PC-3 (cell line): ENCODE data around the gene TYW1. TPM values are rescaled to one million over a fixed set of nuclear protein-coding genes. Genes with fewer than 3 reads are reported as not detected.
A peak's percentile ranks its signal among the peaks of the same experiment; 100 is the strongest.
"Not testable (repeated sequence)": the region's sequence is repeated elsewhere in the genome, so short reads cannot be mapped to it uniquely, and the experiment has no call there.

ENCODE experiments used
- ATAC-seq: fragments of 200-7000 bp; cut with Tn5 transposase; 2 replicates; pipeline ENCODE4 v1.9.1; 2020; ENCODE audit warnings: mild to moderate bottlenecking, moderate library complexity
- BruUV-seq: library from RNA; stranded (reverse); fragments of 400-500 nt; replicated peaks from 2 replicates; lab custom pipeline; 2021; lab: Mats Ljungman, UMichigan
- CTCF ChIA-PET: fragments of 300-600 bp; sonication (Branson Sonifier 250); formaldehyde crosslinking; loops from one replicate; lab custom pipeline; 2022; ENCODE audit warnings: antibody characterized with exemption; lab: Charles Lee
- POLR2A ChIA-PET: fragments of 300-600 bp; sonication (Branson Sonifier 250); formaldehyde crosslinking; loops from one replicate; lab custom pipeline; 2022; ENCODE audit warnings: antibody characterized with exemption; ENCODE audit not compliant: unreplicated experiment; lab: Charles Lee
- DNase-seq: peaks from one replicate; pipeline ENCODE4 v3.0.0-alpha.2; 2015
- H2AFZ ChIP-seq: fragments of 300-600 bp; sonication (generic); 2 replicates; pipeline ENCODE4 v1.6.0; 2016; ENCODE audit warnings: antibody characterized with exemption, low read length
- H3F3A ChIP-seq: fragments of 300-600 bp; sonication (generic); one replicate; pipeline ENCODE4 v1.6.0; 2017; ENCODE audit warnings: antibody characterized with exemption, low read length, control low read depth, mild to moderate bottlenecking; ENCODE audit not compliant: unreplicated experiment
- H3K27ac ChIP-seq: fragments of 300-600 bp; sonication (generic); 2 replicates; pipeline ENCODE4 v1.5.1; 2016; ENCODE audit warnings: mild to moderate bottlenecking, low read length
- H3K27me3 ChIP-seq: fragments of 300-600 bp; sonication (generic); 2 replicates; pipeline ENCODE4 v1.6.1; 2016; ENCODE audit warnings: low read length, mixed read lengths
- H3K36me3 ChIP-seq: fragments of 300-600 bp; sonication (generic); 2 replicates; pipeline ENCODE4 v1.6.1; 2016; ENCODE audit warnings: low read depth, mixed run types, low read length, mixed read lengths
- H3K4me1 ChIP-seq: fragments of 300-600 bp; sonication (generic); 2 replicates; pipeline ENCODE4 v1.5.1; 2016; ENCODE audit warnings: low read length; ENCODE audit not compliant: insufficient read depth
- H3K4me2 ChIP-seq: fragments of 300-600 bp; sonication (generic); 2 replicates; pipeline ENCODE4 v1.6.0; 2016; ENCODE audit warnings: low read length
- H3K4me3 ChIP-seq: fragments of 300-600 bp; sonication (generic); 2 replicates; pipeline ENCODE4 v1.5.1; 2016; ENCODE audit warnings: mild to moderate bottlenecking, low read length, mixed read lengths
- H3K79me2 ChIP-seq: fragments of 300-600 bp; sonication (generic); 2 replicates; pipeline ENCODE4 v1.6.1; 2017; ENCODE audit warnings: low read length, mixed read lengths
- H3K9ac ChIP-seq: fragments of 300-600 bp; sonication (generic); 2 replicates; pipeline ENCODE4 v1.6.0; 2016; ENCODE audit warnings: mild to moderate bottlenecking, low read length
- H3K9me2 ChIP-seq: fragments of 300-600 bp; sonication (generic); replicated peaks from 2 replicates; pipeline ENCODE4 v1.6.1; 2016; ENCODE audit warnings: mixed run types, low read length, mixed read lengths
- H3K9me3 ChIP-seq: fragments of 300-600 bp; sonication (generic); 2 replicates; pipeline ENCODE4 v1.6.1; 2016; ENCODE audit warnings: low read length, mixed read lengths
- H4K20me1 ChIP-seq: fragments of 300-600 bp; sonication (generic); 2 replicates; pipeline ENCODE4 v1.6.1; 2016; ENCODE audit warnings: low read length, mixed read lengths
- EZH2phosphoT487 ChIP-seq: fragments of 300-600 bp; sonication (generic); IDR thresholded peaks from 2 replicates; pipeline ENCODE4 v1.6.1; 2018; ENCODE audit warnings: mild to moderate bottlenecking, antibody characterized with exemption, low read length, borderline replicate concordance
- intact Hi-C: fragments of 100-400 bp; cut with micrococcal nuclease; formaldehyde crosslinking; loops from 2 replicates; pipeline ENCODE4 v1.9.0; 2023
- total RNA-seq: library from RNA; depleted of rRNA; stranded (reverse); fragments of >200 nt; gene quantifications from 2 replicates; pipeline ENCODE4 v1.2.3, GENCODE V29; 2014

TYW1 gene
- total RNA-seq, 1 experiment from 2014 or later: 13.4 TPM

- ChIA-PET POLR2A (no interaction called here), CTCF (no interaction called here)
- no TSS peak for BruUV-seq
- Histone ChIP-seq H3K36me3 (peaks cover 3% of the 10 kb centered on the region; the same call in 1 of the 2 replicates), H3K4me2 (no peak overlapping the region), H3K9ac (no peak overlapping the region), H3K27me3 (no peaks in the 10 kb centered on the region), H3K9me3 (0 out of 2 replicates have a peak, but pooled peaks cover 4% of the 10 kb centered on the region), H2AFZ (no peak overlapping the region), H3K4me1 (no peaks in the 10 kb centered on the region), H3K4me3 (no peak overlapping the region), H3K27ac (no peak overlapping the region), H3K9me2 (no peaks in the 10 kb centered on the region), H3K79me2 (no peaks in the 10 kb centered on the region), H3F3A (no peaks in the 10 kb centered on the region), H4K20me1 (no peaks in the 10 kb centered on the region)
- ATAC-seq (no peak), DNase-seq (no peak)
- intact Hi-C loops: no loop called here
- no peak for TF ChIP-seq EZH2phosphoT487
These were observed 255.4 kb downstream of the TYW1 start for GRCh38 chr7:67251986-67252558.

- intact Hi-C loops, H3K9me2 ChIP-seq, H3K9ac ChIP-seq, ATAC-seq, H4K20me1 ChIP-seq, H3K4me3 ChIP-seq, BruUV-seq, H3K36me3 ChIP-seq, DNase-seq, H3K27ac ChIP-seq, H3K79me2 ChIP-seq, CTCF ChIA-PET, H3K4me2 ChIP-seq, H3K4me1 ChIP-seq, H3K9me3 ChIP-seq, H2AFZ ChIP-seq, H3F3A ChIP-seq, H3K27me3 ChIP-seq, POLR2A ChIA-PET: not testable (repeated sequence)
These were observed 258.4 kb downstream of the TYW1 start for GRCh38 chr7:67255076-67255475.

- H3K9me3 ChIP-seq, H4K20me1 ChIP-seq, H3K27me3 ChIP-seq, H3K79me2 ChIP-seq, H3K4me2 ChIP-seq, H3F3A ChIP-seq, POLR2A ChIA-PET, BruUV-seq, H3K36me3 ChIP-seq, H3K4me1 ChIP-seq, ATAC-seq, intact Hi-C loops, DNase-seq, H3K4me3 ChIP-seq, CTCF ChIA-PET, H3K27ac ChIP-seq, H2AFZ ChIP-seq, H3K9ac ChIP-seq, H3K9me2 ChIP-seq: not testable (repeated sequence)
These were observed 261.1 kb downstream of the TYW1 start for GRCh38 chr7:67257779-67258178.

- H3K9me2 ChIP-seq, POLR2A ChIA-PET, BruUV-seq, CTCF ChIA-PET, H3F3A ChIP-seq, H3K27ac ChIP-seq, H3K9me3 ChIP-seq, H3K79me2 ChIP-seq, ATAC-seq, H3K4me3 ChIP-seq, H3K4me2 ChIP-seq, DNase-seq, H3K9ac ChIP-seq, H3K4me1 ChIP-seq, H3K36me3 ChIP-seq, H3K27me3 ChIP-seq, H2AFZ ChIP-seq, intact Hi-C loops, H4K20me1 ChIP-seq: not testable (repeated sequence)
These were observed 262.7 kb downstream of the TYW1 start for GRCh38 chr7:67259363-67259762.

GRCh38 chr7:67260166-67260586 lies 263.5 kb downstream of the TYW1 start:
- H3K9me2 ChIP-seq, H3K4me2 ChIP-seq, H3F3A ChIP-seq, POLR2A ChIA-PET, H2AFZ ChIP-seq, H3K79me2 ChIP-seq, H3K9ac ChIP-seq, intact Hi-C loops, H4K20me1 ChIP-seq, H3K4me1 ChIP-seq, ATAC-seq, H3K9me3 ChIP-seq, H3K27ac ChIP-seq, CTCF ChIA-PET, BruUV-seq, H3K27me3 ChIP-seq, H3K36me3 ChIP-seq, H3K4me3 ChIP-seq: not testable (repeated sequence)
- peak; percentile 10 for DNase-seq

- H3K4me1 ChIP-seq, CTCF ChIA-PET, H3K9ac ChIP-seq, H3K27me3 ChIP-seq, H3K36me3 ChIP-seq, BruUV-seq, H3F3A ChIP-seq, H3K27ac ChIP-seq, POLR2A ChIA-PET, H2AFZ ChIP-seq, DNase-seq, H4K20me1 ChIP-seq, H3K79me2 ChIP-seq, H3K9me3 ChIP-seq, intact Hi-C loops, ATAC-seq, H3K4me2 ChIP-seq, H3K4me3 ChIP-seq, H3K9me2 ChIP-seq: not testable (repeated sequence)
These were observed 267.4 kb downstream of the TYW1 start for GRCh38 chr7:67264000-67264399.
